Thymus (tissue), 11 donors: Measurements from ENCODE around the gene MYL3. TPM values are rescaled to one million over a fixed set of nuclear protein-coding genes. Genes with fewer than 3 reads are reported as not detected.

Experiments used
- DNase-seq, 9 donors: peaks; one replicate each; pipeline ENCODE4 v3.0.0-alpha.2; 2013; ENCODE audit warnings: low spot score in 9 of 9, low read depth in 6 of 9, missing footprints in 1 of 9
- H3K27ac ChIP-seq, 2 donors: one replicate each; pipeline ENCODE4 v1.5.1; 2013; ENCODE audit warnings: control low read depth in 1 of 2, low read depth in 1 of 2, low read length in 1 of 2, mild to moderate bottlenecking in 1 of 2, moderate library complexity in 1 of 2
- H3K27me3 ChIP-seq, 2 donors: one replicate each; pipeline ENCODE4 v1.5.1; 2013; ENCODE audit warnings: low read length in 1 of 2; ENCODE audit not compliant: control insufficient read depth in 2 of 2, insufficient read depth in 1 of 2
- H3K36me3 ChIP-seq, 2 donors: one replicate each; pipeline ENCODE4 v1.5.1; 2013; ENCODE audit warnings: low read length in 1 of 2, mild to moderate bottlenecking in 1 of 2, moderate library complexity in 1 of 2; ENCODE audit not compliant: control insufficient read depth in 2 of 2, insufficient read depth in 2 of 2
- H3K4me1 ChIP-seq, 2 donors: one replicate each; pipeline ENCODE4 v1.5.1; 2013; ENCODE audit warnings: low read length in 2 of 2; ENCODE audit not compliant: control insufficient read depth in 2 of 2, insufficient read depth in 2 of 2
- H3K4me3 ChIP-seq, 2 donors: one replicate each; pipeline ENCODE4 v1.5.1; 2013; ENCODE audit warnings: low read length in 2 of 2, control low read depth in 1 of 2, mild to moderate bottlenecking in 1 of 2
- H3K9me3 ChIP-seq, 2 donors: one replicate each; pipeline ENCODE4 v1.5.1; 2013; ENCODE audit warnings: low read length in 1 of 2, mild to moderate bottlenecking in 1 of 2; ENCODE audit not compliant: control insufficient read depth in 2 of 2, insufficient read depth in 1 of 2
- WGBS: extraction: QIAGEN DNeasy Blood & Tissue Kit; methylation state at CpG from one replicate; pipeline ENCODE4 v1.1.7; 2013; 5-methylcytosine and 5-hydroxymethylcytosine counted together
- polyA plus RNA-seq: library from polyadenylated mRNA; stranded (reverse); fragments of 200-250 nt; gene quantifications from one replicate; pipeline ENCODE4 v1.2.3, GENCODE V29; 2013
- total RNA-seq: library from RNA; stranded (reverse); fragments of 120-200 nt; gene quantifications from one replicate; pipeline ENCODE4 v1.2.4, GENCODE V29; 2013
- donor health status: healthy.

The MYL3 gene
- total and polyA plus RNA-seq, 2 donors, result 0.19 to 0.50 TPM

GRCh38 chr3:46881596-46882376 lies 18.5 kb upstream of the MYL3 start:
- no peak overlapping the region for H3K27ac ChIP-seq
- H3K4me1 ChIP-seq, result peaks cover 5 to 8% of the 10 kb centered on the region in 2 donors
- DNase-seq, result no peak
- H3K9me3 ChIP-seq, result peaks cover 0 to 5% of the 10 kb centered on the region in 2 donors
- 4% methylated on average over 83 of the region's 83 CpGs for WGBS
- peaks cover 51 to 87% of the 10 kb centered on the region in 2 donors for H3K27me3 ChIP-seq
- H3K36me3 ChIP-seq, result no peaks in the 10 kb centered on the region
- H3K4me3 ChIP-seq, result peak overlapping the region in 1 of 2 donors; percentile 44

- no peak overlapping the region for H3K4me3 ChIP-seq
- WGBS, result 47% methylated on average over 29 of the region's 29 CpGs
- peaks cover 5 to 8% of the 10 kb centered on the region in 2 donors for H3K4me1 ChIP-seq
- H3K9me3 ChIP-seq, result peaks cover 0 to 5% of the 10 kb centered on the region in 2 donors
- H3K36me3 ChIP-seq, result no peaks in the 10 kb centered on the region
- DNase-seq, result no peak
- H3K27me3 ChIP-seq, result peaks cover 51 to 82% of the 10 kb centered on the region in 2 donors
- H3K27ac ChIP-seq, result no peak overlapping the region
Measured at GRCh38 chr3:46880884-46881595, 17.8 kb upstream of the MYL3 start.

GRCh38 chr3:46878781-46879436 lies 15.7 kb upstream of the MYL3 start:
- H3K4me3 ChIP-seq, result no peak overlapping the region
- WGBS, result 92% methylated on average over 2 of the region's 2 CpGs
- DNase-seq, result no peak
- H3K9me3 ChIP-seq, result peaks cover 0 to 8% of the 10 kb centered on the region in 2 donors
- H3K27me3 ChIP-seq, result peaks cover 36 to 68% of the 10 kb centered on the region in 2 donors
- no peak overlapping the region for H3K27ac ChIP-seq
- peaks cover 10 to 21% of the 10 kb centered on the region in 2 donors for H3K4me1 ChIP-seq
- no peaks in the 10 kb centered on the region for H3K36me3 ChIP-seq

- Histone ChIP-seq H3K4me3 (no peak within 1 kb of the TSS), H3K27ac (no peak within 1 kb of the TSS), H3K36me3 (no peaks in the 10 kb centered on the region), H3K9me3 (peaks cover 0 to 5% of the 10 kb centered on the region in 2 donors), H3K4me1 (peaks cover 9 to 32% of the 10 kb centered on the region in 2 donors), H3K27me3 (peaks cover 28 to 68% of the 10 kb centered on the region in 2 donors)
- DNase-seq, result no peak
- WGBS, result 87% methylated on average over 7 of the region's 7 CpGs
Measured at GRCh38 chr3:46877406-46878125, 14.3 kb upstream of the MYL3 start, which contains the start of gene PTH1R. PTH1R (plus strand) TSS chr3:46877721; CDS start chr3:46883560, 5,839 bp downstream.

- no peak for DNase-seq
- H3K27ac ChIP-seq, result no peak overlapping the region
- H3K36me3 ChIP-seq, result no peaks in the 10 kb centered on the region
- H3K4me1 ChIP-seq, result peaks cover 5 to 31% of the 10 kb centered on the region in 2 donors
- no peak overlapping the region for H3K4me3 ChIP-seq
- H3K27me3 ChIP-seq, result peaks cover 19 to 63% of the 10 kb centered on the region in 2 donors
- WGBS, result 97% methylated on average over 10 of the region's 10 CpGs
- H3K9me3 ChIP-seq, result peaks cover 0 to 3% of the 10 kb centered on the region in 2 donors
Measured at GRCh38 chr3:46876313-46877300, 13.4 kb upstream of the MYL3 start.

GRCh38 chr3:46875560-46875959 lies 12.3 kb upstream of the MYL3 start:
- Histone ChIP-seq H3K36me3 (no peaks in the 10 kb centered on the region), H3K9me3 (peaks cover 0 to 3% of the 10 kb centered on the region in 2 donors), H3K4me1 (peaks cover 5 to 28% of the 10 kb centered on the region in 2 donors), H3K27ac (no peak overlapping the region), H3K27me3 (peaks cover 9 to 59% of the 10 kb centered on the region in 2 donors), H3K4me3 (no peak overlapping the region)
- WGBS, result 96% methylated on average over 9 of the region's 9 CpGs
- no peak for DNase-seq

GRCh38 chr3:46874430-46874829 lies 11.2 kb upstream of the MYL3 start:
- no peak overlapping the region for H3K4me3 ChIP-seq
- H3K9me3 ChIP-seq, result peaks cover 0 to 3% of the 10 kb centered on the region in 2 donors
- peaks cover 5 to 28% of the 10 kb centered on the region in 2 donors for H3K4me1 ChIP-seq
- peaks cover 4 to 53% of the 10 kb centered on the region in 2 donors for H3K27me3 ChIP-seq
- peak in 5 of 9 donors; percentile 27 to 68 (median 35) for DNase-seq
- peak overlapping the region in 1 of 2 donors; percentile 25 for H3K27ac ChIP-seq
- H3K36me3 ChIP-seq, result no peaks in the 10 kb centered on the region
- 7% methylated on average over 18 of the region's 18 CpGs for WGBS

- 64% methylated on average over 5 of the region's 5 CpGs for WGBS
- peaks cover 0 to 3% of the 10 kb centered on the region in 2 donors for H3K9me3 ChIP-seq
- peaks cover 5 to 28% of the 10 kb centered on the region in 2 donors for H3K4me1 ChIP-seq
- peaks cover 0 to 46% of the 10 kb centered on the region in 2 donors for H3K27me3 ChIP-seq
- no peak overlapping the region for H3K27ac ChIP-seq
- DNase-seq, result no peak
- no peak overlapping the region for H3K4me3 ChIP-seq
- H3K36me3 ChIP-seq, result no peaks in the 10 kb centered on the region
Measured at GRCh38 chr3:46873521-46873920, 10.3 kb upstream of the MYL3 start.
